Measurements from ENCODE around the gene RBM38.

Gene RBM38

GRCh38 chr20:57404006-57404405 is 12.8 kb downstream of the RBM38 start:
- DNase-seq: no peak

GRCh38 chr20:57404419-57405072 is 13.3 kb downstream of the RBM38 start:
- no peak for DNase-seq

GRCh38 chr20:57405236-57406016 is 14.2 kb downstream of the RBM38 start:
- DNase-seq: no peak

GRCh38 chr20:57407541-57407956 is 16.4 kb downstream of the RBM38 start:
- DNase-seq: no peak

GRCh38 chr20:57408131-57408530 is 16.9 kb downstream of the RBM38 start:
- DNase-seq: no peak

GRCh38 chr20:57408536-57409233 is 17.5 kb downstream of the RBM38 start:
- DNase-seq: no peak

GRCh38 chr20:57409316-57409671 is 18.1 kb downstream of the RBM38 start:
- DNase-seq: no peak

- no peak for DNase-seq
Measured at GRCh38 chr20:57409672-57410397, 18.6 kb downstream of the RBM38 start.

GRCh38 chr20:57410398-57410920 is 19.3 kb downstream of the RBM38 start:
- no peak for DNase-seq

GRCh38 chr20:57410924-57411323 is 19.7 kb downstream of the RBM38 start:
- no peak for DNase-seq

GRCh38 chr20:57411406-57412283 is 20.4 kb downstream of the RBM38 start:
- no peak for DNase-seq

- DNase-seq: no peak
Measured at GRCh38 chr20:57412347-57413029, 21.3 kb downstream of the RBM38 start.

- DNase-seq: no peak
Measured at GRCh38 chr20:57413986-57414385, 22.8 kb downstream of the RBM38 start.

GRCh38 chr20:57414867-57415592 is 23.8 kb downstream of the RBM38 start:
- no peak for DNase-seq

- no peak for DNase-seq
Measured at GRCh38 chr20:57415771-57416170, 24.6 kb downstream of the RBM38 start.

GRCh38 chr20:57416296-57417022 is 25.3 kb downstream of the RBM38 start:
- no peak for DNase-seq

- DNase-seq: no peak
Measured at GRCh38 chr20:57417051-57417689, 26.0 kb downstream of the RBM38 start.

GRCh38 chr20:57417830-57418780 is 26.9 kb downstream of the RBM38 start:
- DNase-seq: no peak

Data from kidney glomerular epithelial cell (primary cell).